Stimulated activated CD8-positive, alpha-beta memory T cell treated with anti-CD3 and anti-CD28 coated beads, Interleukin-12 subunit alpha, Interleukin-12 subunit beta, amount 100 ng/mL, for 1 hour (primary cell): ENCODE data around the gene ZBTB17.
A peak's percentile ranks its signal among the peaks of the same experiment; 100 is the strongest.
"Not testable (repeated sequence)": the region's sequence is repeated elsewhere in the genome, so short reads cannot be mapped to it uniquely, and the experiment has no call there.

Experiments
- DNase-seq: peaks from one replicate; pipeline ENCODE4 v3.0.0-alpha.2; 2020; ENCODE audit warnings: low read depth

ZBTB17 gene

DNA sequence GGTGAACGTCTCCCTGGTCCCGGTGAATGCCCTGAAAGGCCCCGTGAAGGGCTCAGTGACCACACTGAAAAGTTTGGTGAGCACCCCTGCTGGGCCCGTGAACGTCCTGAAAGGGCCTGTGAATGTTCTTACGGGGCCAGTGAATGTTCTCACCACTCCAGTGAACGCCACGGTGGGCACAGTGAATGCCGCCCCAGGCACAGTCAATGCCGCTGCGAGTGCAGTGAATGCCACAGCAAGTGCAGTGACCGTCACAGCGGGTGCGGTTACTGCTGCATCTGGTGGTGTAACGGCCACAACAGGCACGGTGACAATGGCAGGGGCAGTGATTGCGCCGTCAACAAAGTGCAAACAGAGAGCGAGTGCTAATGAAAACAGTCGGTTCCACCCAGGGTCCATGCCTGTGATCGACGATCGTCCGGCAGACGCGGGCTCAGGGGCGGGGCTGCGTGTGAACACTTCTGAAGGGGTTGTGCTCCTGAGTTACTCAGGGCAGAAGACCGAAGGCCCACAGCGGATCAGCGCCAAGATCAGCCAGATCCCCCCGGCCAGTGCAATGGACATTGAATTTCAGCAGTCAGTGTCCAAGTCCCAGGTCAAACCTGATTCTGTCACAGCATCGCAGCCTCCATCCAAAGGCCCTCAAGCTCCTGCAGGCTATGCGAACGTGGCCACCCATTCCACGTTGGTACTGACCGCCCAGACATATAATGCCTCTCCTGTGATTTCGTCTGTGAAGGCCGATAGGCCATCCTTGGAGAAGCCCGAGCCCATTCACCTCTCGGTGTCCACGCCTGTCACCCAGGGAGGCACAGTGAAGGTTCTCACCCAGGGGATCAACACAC, 41.5 kb downstream of the ZBTB17 start:
- DNase-seq: no peak

DNA sequence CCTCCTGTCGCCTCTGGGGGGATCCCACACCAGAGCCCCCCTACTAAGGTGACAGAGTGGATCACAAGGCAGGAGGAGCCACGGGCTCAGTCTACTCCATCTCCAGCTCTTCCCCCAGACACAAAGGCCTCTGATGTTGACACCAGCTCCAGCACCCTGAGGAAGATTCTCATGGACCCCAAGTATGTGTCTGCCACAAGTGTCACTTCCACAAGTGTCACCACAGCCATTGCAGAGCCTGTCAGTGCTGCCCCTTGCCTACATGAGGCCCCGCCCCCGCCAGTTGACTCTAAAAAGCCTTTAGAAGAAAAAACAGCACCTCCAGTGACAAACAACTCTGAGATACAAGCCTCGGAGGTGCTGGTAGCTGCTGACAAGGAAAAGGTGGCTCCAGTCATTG, 42.2 kb downstream of the ZBTB17 start:
- no peak for DNase-seq

DNA sequence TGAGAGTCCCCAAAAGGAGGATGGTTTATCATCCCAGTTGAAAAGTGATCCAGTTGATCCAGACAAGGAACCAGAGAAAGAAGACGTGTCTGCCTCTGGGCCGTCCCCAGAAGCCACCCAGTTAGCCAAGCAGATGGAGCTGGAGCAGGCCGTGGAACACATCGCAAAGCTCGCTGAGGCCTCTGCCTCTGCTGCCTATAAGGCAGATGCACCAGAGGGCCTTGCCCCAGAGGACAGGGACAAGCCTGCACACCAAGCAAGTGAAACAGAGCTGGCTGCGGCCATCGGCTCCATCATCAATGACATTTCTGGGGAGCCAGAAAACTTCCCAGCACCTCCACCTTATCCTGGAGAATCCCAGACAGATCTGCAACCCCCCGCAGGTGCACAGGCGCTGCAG, 43.3 kb downstream of the ZBTB17 start:
- no peak for DNase-seq

DNA sequence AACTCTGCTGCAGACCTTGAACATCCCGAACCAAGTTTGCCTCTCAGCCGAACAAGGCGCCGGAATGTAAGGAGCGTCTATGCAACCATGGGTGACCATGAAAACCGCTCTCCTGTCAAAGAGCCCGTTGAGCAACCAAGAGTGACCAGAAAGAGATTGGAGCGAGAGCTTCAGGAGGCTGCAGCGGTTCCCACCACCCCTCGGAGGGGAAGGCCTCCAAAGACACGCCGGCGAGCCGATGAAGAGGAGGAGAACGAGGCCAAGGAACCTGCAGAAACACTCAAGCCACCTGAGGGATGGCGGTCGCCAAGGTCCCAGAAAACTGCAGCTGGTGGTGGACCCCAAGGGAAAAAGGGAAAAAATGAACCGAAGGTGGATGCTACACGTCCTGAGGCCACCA, 44.0 kb downstream of the ZBTB17 start:
- DNase-seq: no peak

DNA sequence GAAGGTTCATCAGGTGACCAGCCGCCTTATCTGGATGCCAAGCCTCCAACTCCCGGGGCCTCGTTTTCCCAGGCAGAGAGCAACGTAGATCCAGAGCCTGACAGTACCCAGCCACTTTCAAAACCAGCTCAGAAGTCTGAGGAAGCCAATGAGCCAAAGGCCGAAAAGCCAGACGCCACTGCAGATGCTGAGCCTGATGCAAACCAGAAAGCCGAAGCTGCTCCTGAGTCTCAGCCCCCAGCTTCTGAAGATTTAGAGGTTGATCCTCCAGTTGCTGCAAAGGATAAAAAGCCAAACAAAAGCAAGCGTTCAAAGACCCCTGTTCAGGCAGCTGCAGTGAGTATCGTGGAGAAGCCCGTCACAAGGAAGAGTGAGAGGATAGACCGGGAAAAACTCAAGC, 44.5 kb downstream of the ZBTB17 start:
- DNase-seq: no peak

DNA sequence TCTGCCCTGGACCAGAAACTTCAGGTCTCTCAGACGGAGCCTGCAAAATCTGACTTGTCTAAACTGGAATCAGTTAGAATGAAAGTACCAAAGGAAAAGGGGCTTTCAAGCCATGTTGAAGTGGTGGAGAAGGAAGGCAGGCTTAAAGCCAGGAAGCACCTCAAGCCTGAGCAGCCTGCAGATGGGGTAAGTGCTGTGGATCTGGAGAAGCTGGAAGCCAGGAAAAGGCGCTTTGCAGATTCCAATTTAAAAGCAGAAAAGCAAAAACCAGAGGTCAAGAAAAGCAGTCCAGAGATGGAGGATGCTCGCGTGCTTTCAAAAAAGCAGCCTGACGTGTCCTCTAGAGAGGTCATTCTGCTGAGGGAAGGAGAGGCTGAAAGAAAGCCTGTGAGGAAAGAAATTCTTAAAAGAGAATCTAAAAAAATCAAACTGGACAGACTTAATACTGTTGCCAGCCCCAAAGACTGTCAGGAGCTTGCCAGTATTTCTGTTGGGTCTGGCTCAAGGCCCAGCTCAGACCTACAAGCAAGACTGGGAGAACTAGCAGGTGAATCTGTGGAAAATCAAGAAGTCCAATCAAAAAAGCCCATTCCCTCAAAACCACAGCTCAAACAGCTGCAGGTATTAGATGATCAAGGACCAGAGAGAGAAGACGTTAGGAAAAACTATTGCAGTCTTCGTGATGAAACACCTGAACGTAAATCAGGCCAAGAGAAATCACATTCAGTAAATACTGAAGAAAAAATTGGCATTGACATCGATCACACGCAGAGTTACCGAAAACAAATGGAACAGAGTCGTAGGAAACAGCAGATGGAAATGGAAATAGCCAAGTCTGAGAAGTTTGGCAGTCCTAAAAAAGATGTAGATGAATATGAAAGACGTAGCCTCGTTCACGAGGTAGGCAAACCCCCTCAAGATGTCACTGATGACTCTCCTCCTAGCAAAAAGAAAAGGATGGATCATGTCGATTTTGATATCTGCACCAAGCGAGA, 46.6 kb downstream of the ZBTB17 start:
- no peak for DNase-seq

DNA sequence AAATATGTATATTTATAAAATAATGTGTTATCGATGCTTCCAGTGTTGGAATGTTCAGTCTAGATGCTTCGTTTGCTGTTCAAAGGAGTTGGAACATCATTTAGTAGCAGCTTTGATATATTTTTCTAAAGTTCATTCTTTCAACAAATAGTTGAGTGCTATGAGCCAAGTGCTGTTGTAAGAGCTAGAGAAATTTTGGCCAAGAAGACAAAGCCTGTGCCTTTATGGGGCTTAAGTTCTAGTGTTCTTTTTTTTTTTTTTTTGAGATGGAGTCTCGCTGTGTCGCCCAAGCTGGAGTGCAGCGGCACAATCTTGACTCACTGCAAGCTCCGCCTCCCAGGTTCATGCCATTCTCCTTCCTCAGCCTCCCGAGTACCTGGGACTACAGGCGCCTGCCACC, 49.5 kb downstream of the ZBTB17 start:
- not testable (repeated sequence) for DNase-seq

DNA sequence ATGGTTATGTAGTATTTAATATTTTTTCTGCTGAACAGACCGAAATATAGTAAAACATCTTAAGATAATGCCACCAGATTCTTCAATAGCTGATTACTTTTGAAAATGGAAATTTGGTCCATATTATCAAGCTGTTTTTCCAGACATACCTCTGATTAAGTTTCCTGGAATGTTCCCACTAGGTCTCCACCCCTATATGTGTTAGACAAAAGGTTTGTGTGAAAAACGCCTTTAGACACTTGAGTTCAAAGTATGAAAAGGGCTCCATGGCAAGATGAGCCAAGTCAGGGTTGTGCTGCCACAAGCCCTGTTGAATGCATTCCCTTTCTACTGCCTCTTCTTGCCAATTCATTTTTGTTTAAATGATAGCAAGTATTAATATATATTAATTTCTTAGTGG, 52.7 kb downstream of the ZBTB17 start:
- no peak for DNase-seq

DNA sequence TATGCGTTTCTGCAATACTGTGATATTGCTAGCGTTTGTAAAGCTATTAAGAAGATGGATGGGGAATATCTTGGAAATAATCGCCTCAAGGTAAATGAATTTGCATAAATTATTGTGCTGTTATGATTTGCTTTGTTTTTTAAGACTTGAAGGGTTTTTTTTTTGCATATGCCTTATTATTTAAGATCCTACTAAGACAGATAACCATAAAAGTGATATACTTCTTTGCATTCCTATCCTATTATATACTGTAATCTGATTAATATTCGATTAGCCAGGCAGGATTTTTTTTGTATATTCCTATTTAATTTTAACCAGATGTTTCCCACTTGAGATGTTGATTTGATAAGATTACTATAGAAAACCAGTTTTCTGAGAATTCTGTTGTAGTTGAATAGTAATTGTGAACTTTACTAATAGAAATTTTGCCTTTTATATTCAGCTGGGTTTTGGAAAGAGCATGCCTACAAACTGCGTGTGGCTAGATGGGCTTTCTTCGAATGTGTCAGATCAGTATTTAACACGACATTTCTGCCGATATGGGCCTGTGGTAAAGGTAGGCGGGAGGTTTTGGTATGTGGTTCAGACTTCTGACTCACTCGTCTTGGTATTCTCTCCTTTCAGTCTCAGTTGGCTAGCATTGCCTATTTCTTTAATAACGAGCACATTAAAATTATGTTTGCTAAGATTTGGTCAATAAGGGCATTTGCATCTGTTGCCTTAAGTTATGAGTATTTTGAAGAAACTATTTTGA, 56.8 kb downstream of the ZBTB17 start:
- peak; percentile 36 for DNase-seq

DNA sequence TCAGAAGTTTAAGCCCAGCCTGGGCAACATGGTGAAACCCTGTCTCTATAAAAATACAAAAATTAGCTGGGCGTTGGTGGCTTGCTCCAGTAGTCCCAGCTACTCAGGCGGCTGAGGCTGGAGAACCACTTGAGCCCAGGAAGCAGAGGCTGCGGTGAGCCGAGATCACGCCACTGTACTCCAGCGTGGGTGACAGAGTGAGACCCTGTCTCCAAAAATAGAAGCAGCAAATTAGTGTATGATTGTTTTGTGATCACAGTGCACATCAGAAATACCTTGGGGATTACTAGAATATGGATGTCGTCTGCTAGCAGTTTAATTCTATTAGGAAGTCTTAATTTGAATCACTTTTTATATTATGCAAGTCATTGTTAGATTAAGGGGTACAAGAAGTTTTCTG, 59.0 kb downstream of the ZBTB17 start:
- DNase-seq: no peak

DNA sequence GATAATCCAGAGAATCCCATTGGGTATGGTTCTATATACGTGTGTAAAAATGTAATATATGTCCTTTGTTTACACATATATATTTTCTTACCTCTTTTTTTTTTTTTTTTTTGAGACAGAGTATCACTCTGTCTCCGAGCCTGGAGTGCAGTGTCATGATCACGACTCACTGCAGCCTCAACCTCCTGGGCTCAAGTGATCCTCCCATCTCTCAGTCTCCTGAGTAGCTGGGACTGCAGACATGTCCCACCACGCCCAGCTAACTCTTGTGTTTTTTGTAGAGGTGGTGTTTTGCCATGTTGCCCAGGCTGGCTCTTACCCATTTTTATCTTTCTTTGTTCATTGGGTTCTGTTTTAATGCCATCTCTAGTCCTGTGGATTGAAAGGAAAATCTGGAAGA, 59.5 kb downstream of the ZBTB17 start:
- DNase-seq: no peak

DNA sequence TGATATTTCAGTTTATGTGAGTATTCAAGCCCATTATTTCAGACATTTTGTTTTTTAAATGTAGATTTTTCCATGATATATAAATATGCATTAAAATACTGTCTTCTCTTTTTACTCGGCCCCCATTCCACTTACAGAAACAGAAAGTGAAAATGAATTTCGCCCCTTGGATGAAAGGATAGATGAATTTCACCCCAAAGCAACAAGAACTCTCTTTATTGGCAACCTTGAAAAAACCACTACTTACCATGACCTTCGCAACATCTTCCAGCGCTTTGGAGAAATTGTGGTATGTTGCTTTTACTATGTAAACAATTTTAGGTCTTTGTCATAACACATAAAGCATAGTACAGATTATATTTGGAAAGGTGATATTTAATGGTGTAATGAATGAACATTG, 59.9 kb downstream of the ZBTB17 start:
- no peak for DNase-seq

DNA sequence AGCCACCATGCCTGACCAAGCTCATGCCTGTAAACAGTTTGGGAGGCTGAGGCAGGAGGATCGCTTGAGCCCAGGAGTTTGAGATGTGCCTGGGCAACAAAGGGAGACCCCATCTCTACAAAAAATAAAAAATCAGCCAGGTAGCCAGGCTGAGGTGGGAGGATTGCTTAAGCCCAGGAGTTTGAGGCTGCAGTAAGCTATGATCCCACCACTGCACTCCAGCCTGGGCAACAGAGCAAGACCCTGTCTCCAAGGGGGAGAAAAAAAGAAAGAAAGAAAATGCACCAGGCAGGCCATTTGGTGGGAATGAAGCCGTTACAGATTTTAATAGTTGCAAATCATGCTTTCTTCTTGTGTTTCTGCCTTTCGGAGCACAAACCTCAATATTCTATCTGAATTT, 62.3 kb downstream of the ZBTB17 start:
- not testable (repeated sequence) for DNase-seq

DNA sequence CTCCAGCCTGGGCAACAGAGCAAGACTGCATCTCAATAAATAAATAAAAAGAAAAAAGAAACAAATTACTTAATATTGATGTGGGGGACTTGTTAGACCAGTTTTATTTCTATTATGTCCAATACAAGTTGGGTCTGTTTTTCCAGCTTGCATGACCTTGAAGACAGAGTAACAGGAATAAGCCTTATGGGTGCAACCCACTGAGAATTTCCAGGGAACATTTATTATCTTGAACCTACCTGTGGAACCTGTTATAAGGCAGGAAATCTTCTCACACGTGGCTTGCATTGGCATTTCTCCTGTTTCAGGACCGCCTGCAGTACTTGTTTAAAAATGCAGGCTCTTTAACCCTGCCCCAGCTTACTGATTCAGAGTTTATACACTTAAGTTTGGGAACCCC, 64.0 kb downstream of the ZBTB17 start:
- no peak for DNase-seq

DNA sequence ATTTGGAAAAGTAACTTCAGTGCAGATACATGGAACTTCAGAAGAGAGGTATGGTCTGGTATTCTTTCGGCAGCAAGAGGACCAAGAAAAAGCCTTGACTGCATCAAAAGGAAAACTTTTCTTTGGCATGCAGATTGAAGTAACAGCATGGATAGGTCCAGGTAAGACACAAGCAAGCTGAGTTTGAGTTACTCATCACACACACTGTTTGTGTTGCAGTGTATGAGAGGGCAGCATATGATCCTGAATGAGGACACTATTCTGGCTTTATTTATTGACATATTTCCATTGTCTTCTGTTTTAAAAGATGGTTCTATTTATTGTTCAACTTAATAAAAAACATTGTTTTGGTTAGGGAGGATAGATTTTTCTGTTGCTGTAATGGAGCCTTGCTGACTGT, 64.8 kb downstream of the ZBTB17 start:
- no peak for DNase-seq

DNA sequence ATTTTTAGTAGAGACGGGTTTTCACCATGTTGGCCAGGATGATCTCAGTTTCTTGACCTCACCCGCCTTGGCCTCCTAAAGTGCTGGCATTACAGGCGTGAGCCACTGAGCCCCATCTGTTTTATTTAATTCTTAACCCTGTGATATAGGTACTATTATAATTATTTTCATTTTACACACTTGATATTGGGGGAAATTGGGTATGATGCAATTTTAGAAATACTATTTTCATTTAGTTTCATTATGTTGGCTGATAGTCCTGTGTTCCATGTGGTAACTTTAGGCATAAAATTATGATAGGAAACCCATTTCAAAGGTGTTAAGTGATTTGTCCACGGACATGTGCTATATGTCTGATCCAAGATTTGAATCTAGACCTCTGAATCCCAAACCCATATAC, 67.3 kb downstream of the ZBTB17 start:
- DNase-seq: no peak

DNA sequence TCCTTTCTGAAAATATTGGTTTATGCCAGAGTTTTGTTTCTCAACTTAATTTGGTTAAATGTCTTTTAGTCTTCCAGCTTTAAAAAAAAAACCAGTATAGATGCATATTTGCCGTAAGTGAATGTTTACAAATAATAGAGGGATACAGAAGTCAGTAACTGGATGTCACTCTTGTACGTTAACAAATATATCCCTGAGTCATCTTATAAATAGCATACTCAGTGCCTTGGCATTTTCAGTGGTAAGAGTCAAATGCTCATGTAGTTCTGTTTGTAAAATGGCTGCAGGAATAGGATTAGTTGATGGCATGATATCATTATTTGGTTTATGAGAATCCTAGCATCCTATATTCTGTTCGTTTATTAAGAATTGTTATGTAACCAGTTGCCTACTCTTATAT, 73.0 kb downstream of the ZBTB17 start:
- no peak for DNase-seq

DNA sequence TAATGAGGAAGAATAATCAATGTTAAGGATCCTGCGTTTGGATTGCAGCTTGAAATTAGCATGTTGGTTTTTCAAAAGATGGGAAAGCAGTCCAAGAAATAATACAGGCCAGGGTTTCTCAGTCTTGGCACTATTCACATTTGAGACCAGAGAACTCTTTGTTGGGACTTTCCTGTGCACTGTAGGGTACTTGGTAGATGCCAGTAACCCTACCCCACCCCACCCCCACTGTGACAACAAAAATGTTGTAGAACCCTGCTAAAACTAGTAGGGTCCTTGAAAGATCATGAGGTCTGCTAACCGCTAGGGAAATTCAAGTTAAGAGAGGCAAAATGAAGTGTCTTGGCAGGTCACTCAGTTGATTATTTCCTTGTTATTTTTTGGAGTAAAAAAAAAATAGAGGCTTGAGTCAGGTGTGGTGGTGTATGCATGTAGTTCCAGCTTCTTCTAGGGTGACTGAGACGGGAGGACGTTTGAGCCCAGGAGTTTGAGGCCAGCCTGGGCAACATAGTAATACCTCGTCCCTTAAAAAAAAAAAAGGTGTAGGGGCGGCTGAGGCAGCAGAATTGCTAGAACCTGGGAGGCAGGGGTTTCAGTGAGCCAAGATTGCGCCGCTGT, 75.1 kb downstream of the ZBTB17 start:
- no peak for DNase-seq

DNA sequence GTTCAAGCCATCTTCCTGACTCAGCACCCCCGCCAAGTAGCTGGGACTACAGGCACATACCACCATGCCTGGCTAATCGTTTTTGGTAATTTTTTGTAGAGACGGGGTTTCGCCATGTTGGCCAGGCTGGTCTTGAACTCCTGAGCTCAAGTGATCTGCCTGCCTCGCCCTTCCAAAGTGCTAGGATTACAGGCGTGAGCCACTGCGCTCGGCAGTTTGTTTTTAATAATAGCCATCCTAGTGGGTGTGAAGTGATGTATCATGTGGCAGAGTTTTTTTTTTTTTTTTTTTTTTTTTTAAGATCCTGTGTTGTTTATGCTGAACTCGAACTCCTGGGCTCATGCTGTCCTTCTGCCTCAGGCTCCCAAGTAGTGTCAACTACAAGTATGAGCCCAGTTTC, 76.6 kb downstream of the ZBTB17 start:
- no peak for DNase-seq

DNA sequence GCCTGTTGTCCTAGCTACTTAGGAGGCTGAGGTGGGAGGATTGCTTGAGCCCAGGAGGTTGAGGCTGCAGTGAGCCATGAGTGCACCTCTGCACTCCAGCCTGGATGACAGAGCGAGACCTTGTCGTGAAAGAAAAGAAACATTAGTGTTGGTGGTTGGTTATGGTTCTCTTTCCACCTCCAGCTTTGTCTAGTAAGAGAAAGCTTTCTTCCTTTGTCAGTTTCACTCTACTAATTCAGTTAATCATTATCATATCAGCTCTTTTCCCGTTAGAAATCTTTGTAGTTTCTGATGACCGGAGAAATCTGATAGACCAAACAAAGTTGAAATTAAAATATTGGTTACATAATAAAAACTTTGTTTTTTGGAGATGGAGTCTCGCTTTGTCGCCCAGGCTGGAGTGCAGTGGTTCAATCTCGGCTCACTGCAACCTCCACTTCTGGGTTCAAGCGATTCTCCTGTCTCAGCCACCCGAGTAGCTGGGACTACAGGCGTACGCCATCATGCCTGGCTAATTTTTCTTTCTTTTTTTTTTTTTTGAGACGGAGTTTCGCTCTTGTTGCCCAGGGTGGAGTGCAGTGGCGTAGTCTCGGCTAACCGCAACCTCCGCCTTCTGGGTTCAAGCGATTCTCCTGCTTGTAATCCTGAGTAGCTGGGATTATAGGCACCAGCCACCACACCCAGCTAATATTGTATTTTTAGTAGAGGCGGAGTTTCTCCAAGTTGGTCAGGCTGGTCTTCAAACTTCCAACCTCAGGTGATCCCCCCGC, 78.9 kb downstream of the ZBTB17 start:
- not testable (repeated sequence) for DNase-seq

DNA sequence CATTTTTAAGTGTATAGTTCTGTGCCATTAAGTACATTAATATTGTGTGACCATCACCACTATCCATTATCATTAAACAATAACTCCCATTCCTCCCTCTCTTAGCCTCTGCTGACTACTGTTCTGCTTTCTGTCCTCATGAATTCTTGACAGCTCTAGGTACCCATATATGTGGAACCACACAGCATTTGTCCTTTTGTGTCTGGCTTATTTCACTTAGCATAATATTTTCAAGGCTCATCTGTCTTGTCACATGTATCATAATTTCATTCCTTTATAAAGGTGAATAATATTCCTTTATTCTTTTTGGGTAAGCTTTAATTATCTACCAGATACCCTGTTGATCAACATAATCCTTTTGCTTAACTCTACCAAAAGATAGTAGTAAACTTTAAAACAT, 80.7 kb downstream of the ZBTB17 start:
- DNase-seq: no peak
